Right cardiac atrium (tissue), 5 donors: Measurements from ENCODE around the gene EPHB1. TPM values are rescaled to one million over a fixed set of nuclear protein-coding genes. Genes with fewer than 3 reads are reported as not detected.

ENCODE experiments used
- ATAC-seq, 2 donors: fragments of 200-7000 bp; cut with Tn5 transposase; one replicate each; pipeline versions ENCODE4 v1.8.0 to v1.9.1; 2020; ENCODE audit warnings: moderate library complexity in 2 of 2, mild to moderate bottlenecking in 1 of 2
- DNase-seq, 3 donors: peaks; one replicate each; pipeline ENCODE4 v3.0.0-alpha.2; 2020
- H3K27ac ChIP-seq: one replicate; pipeline ENCODE4 v1.5.1; 2013; ENCODE audit warnings: mild to moderate bottlenecking, low read length, control low read depth, moderate library complexity
- H3K27me3 ChIP-seq: one replicate; pipeline ENCODE4 v1.6.1; 2013; ENCODE audit not compliant: control insufficient read depth, insufficient read depth
- H3K4me1 ChIP-seq: one replicate; pipeline ENCODE4 v1.6.1; 2013; ENCODE audit warnings: low read length; ENCODE audit not compliant: control insufficient read depth, insufficient read depth
- H3K4me3 ChIP-seq: one replicate; pipeline ENCODE4 v1.5.1; 2013; ENCODE audit warnings: low read length, control low read depth
- H3K9me3 ChIP-seq: one replicate; pipeline ENCODE4 v1.6.1; 2013; ENCODE audit warnings: low read length; ENCODE audit not compliant: control insufficient read depth
- WGBS: extraction: QIAGEN DNeasy Blood & Tissue Kit; methylation state at CpG from one replicate; pipeline ENCODE4 v1.1.7; 2013; 5-methylcytosine and 5-hydroxymethylcytosine counted together
- intact Hi-C, 4 donors: fragments of 100-400 bp; cut with DNase I; formaldehyde crosslinking; loops; one replicate each; pipeline versions ENCODE4 v1.11.0 to v1.14.0; 2022 to 2023
- polyA plus RNA-seq: library from polyadenylated mRNA; stranded (reverse); fragments of 200-250 nt; gene quantifications from one replicate; pipeline ENCODE4 v1.2.3, GENCODE V29; 2013
- total RNA-seq, 4 donors: library from RNA; stranded (reverse); fragmentation: NEBNext Ultra II Directional; extraction: Animal tissue kit (Norgen Biotek cat#: 25700); gene quantifications; one replicate each; pipeline ENCODE4 v1.2.1, GENCODE V29; 2021
- donor health status: healthy with polysubstance abuse.
- donor health status: DM: no; HTN: yes; CAD: no.
- donor health status: DM: no; HTN: no; CAD: no.
- donor health status: DM: no; HTN: yes; CAD: no; lungs with severe emphysema.
- donor health status: DM: yes; HTN: yes; CAD: no.

EPHB1 gene
- total and polyA plus RNA-seq, 5 donors: 0.23 to 1.6 (median 1.1) TPM

- WGBS: 71% methylated on average over 3 of the region's 3 CpGs
- no peaks in the 10 kb centered on the region for H3K9me3 ChIP-seq
- H3K4me3 ChIP-seq: no peak overlapping the region
- H3K27ac ChIP-seq: no peak overlapping the region
- intact Hi-C loops: loop anchor here in 1 of 4 donors (10.0 kb wide), 1 partner anchor 153 kb away; no protein-coding TSS in a partner anchor
- H3K27me3 ChIP-seq: no peaks in the 10 kb centered on the region
- ATAC-seq (no peak), DNase-seq (no peak)
- H3K4me1 ChIP-seq: no peaks in the 10 kb centered on the region
Measured at GRCh38 chr3:134757549-134758069, 37.5 kb upstream of the EPHB1 start.

GRCh38 chr3:134761213-134761612 lies 33.8 kb upstream of the EPHB1 start:
- H3K9me3 ChIP-seq: no peaks in the 10 kb centered on the region
- H3K4me1 ChIP-seq: no peaks in the 10 kb centered on the region
- 56% methylated on average over 8 of the region's 8 CpGs for WGBS
- intact Hi-C loops: no loop called here
- no peak overlapping the region for H3K4me3 ChIP-seq
- no peak overlapping the region for H3K27ac ChIP-seq
- no peak for DNase-seq
- no peak for ATAC-seq
- H3K27me3 ChIP-seq: no peaks in the 10 kb centered on the region

- Histone ChIP-seq H3K9me3 (no peaks in the 10 kb centered on the region), H3K27ac (no peak overlapping the region), H3K4me3 (no peak overlapping the region), H3K4me1 (no peaks in the 10 kb centered on the region), H3K27me3 (no peaks in the 10 kb centered on the region)
- intact Hi-C loops: no loop called here
- no peak for DNase-seq
- ATAC-seq: no peak
- WGBS: 96% methylated on average over 4 of the region's 4 CpGs
Measured at GRCh38 chr3:134762016-134762415, 33.0 kb upstream of the EPHB1 start.

- no peak for ATAC-seq
Measured at GRCh38 chr3:134765468-134765867, 29.6 kb upstream of the EPHB1 start.

GRCh38 chr3:134766290-134766689 lies 28.8 kb upstream of the EPHB1 start:
- Histone ChIP-seq H3K9me3 (no peaks in the 10 kb centered on the region), H3K4me3 (no peak overlapping the region), H3K27ac (no peak overlapping the region), H3K4me1 (no peaks in the 10 kb centered on the region), H3K27me3 (no peaks in the 10 kb centered on the region)
- intact Hi-C loops: no loop called here
- 85% methylated on average over 1 of the region's 1 CpG for WGBS
- DNase-seq (no peak), ATAC-seq (no peak)

More at GRCh38 chr3:134765468-134765867, 29.6 kb upstream of the EPHB1 start:
- Histone ChIP-seq H3K27me3 (no peaks in the 10 kb centered on the region), H3K27ac (no peak overlapping the region), H3K9me3 (no peaks in the 10 kb centered on the region), H3K4me1 (no peaks in the 10 kb centered on the region), H3K4me3 (no peak overlapping the region)
- DNase-seq: no peak
- 88% methylated on average over 2 of the region's 2 CpGs for WGBS
- intact Hi-C loops: no loop called here

GRCh38 chr3:134768116-134768515 lies 26.9 kb upstream of the EPHB1 start:
- ATAC-seq: no peak
- Histone ChIP-seq H3K9me3 (no peaks in the 10 kb centered on the region), H3K4me3 (no peak overlapping the region), H3K27me3 (no peaks in the 10 kb centered on the region), H3K27ac (no peak overlapping the region), H3K4me1 (no peaks in the 10 kb centered on the region)
- WGBS: 66% methylated on average over 3 of the region's 3 CpGs
- intact Hi-C loops: no loop called here
- no peak for DNase-seq

- ATAC-seq: no peak
- intact Hi-C loops: no loop called here
- H3K4me3 ChIP-seq: no peak overlapping the region
Measured at GRCh38 chr3:134768837-134769236, 26.2 kb upstream of the EPHB1 start.

GRCh38 chr3:134769287-134769868 lies 25.7 kb upstream of the EPHB1 start:
- H3K4me3 ChIP-seq: no peak overlapping the region
- no peak overlapping the region for H3K27ac ChIP-seq
- intact Hi-C loops: no loop called here
- no peaks in the 10 kb centered on the region for H3K4me1 ChIP-seq
- ATAC-seq (no peak), DNase-seq (no peak)
- H3K27me3 ChIP-seq: no peaks in the 10 kb centered on the region
- 89% methylated on average over 2 of the region's 2 CpGs for WGBS
- no peaks in the 10 kb centered on the region for H3K9me3 ChIP-seq

More at GRCh38 chr3:134768837-134769236, 26.2 kb upstream of the EPHB1 start:
- Histone ChIP-seq H3K9me3 (no peaks in the 10 kb centered on the region), H3K27me3 (no peaks in the 10 kb centered on the region), H3K4me1 (no peaks in the 10 kb centered on the region), H3K27ac (no peak overlapping the region)
- 91% methylated on average over 5 of the region's 5 CpGs for WGBS
- DNase-seq: no peak

GRCh38 chr3:134772011-134772410 lies 23.0 kb upstream of the EPHB1 start:
- no peak overlapping the region for H3K4me3 ChIP-seq
- ATAC-seq (no peak), DNase-seq (no peak)
- no peaks in the 10 kb centered on the region for H3K27me3 ChIP-seq
- H3K27ac ChIP-seq: no peak overlapping the region
- 81% methylated on average over 3 of the region's 3 CpGs for WGBS
- H3K9me3 ChIP-seq: no peaks in the 10 kb centered on the region
- intact Hi-C loops: no loop called here
- no peaks in the 10 kb centered on the region for H3K4me1 ChIP-seq

GRCh38 chr3:134772591-134772990 lies 22.5 kb upstream of the EPHB1 start:
- 91% methylated on average over 1 of the region's 1 CpG for WGBS
- Histone ChIP-seq H3K9me3 (no peaks in the 10 kb centered on the region), H3K27me3 (no peaks in the 10 kb centered on the region), H3K4me1 (no peaks in the 10 kb centered on the region), H3K4me3 (no peak overlapping the region), H3K27ac (no peak overlapping the region)
- ATAC-seq (no peak), DNase-seq (no peak)
- intact Hi-C loops: no loop called here

GRCh38 chr3:134775831-134776230 lies 19.2 kb upstream of the EPHB1 start:
- WGBS: 87% methylated on average over 5 of the region's 5 CpGs
- intact Hi-C loops: no loop called here
- no peaks in the 10 kb centered on the region for H3K27me3 ChIP-seq
- ATAC-seq (no peak), DNase-seq (no peak)
- no peak overlapping the region for H3K4me3 ChIP-seq
- H3K9me3 ChIP-seq: no peaks in the 10 kb centered on the region
- H3K4me1 ChIP-seq: no peaks in the 10 kb centered on the region
- H3K27ac ChIP-seq: no peak overlapping the region

- Histone ChIP-seq H3K27ac (no peak overlapping the region), H3K4me1 (no peaks in the 10 kb centered on the region), H3K27me3 (no peaks in the 10 kb centered on the region), H3K4me3 (no peak overlapping the region), H3K9me3 (no peaks in the 10 kb centered on the region)
- WGBS: 92% methylated on average over 1 of the region's 1 CpG
- intact Hi-C loops: no loop called here
- ATAC-seq (no peak), DNase-seq (no peak)
Measured at GRCh38 chr3:134776518-134776917, 18.5 kb upstream of the EPHB1 start.
